Subcutaneous adipose tissue (tissue), 4 donors: ENCODE measurements around the gene TCF4. TPM values are rescaled to one million over a fixed set of nuclear protein-coding genes. Genes with fewer than 3 reads are reported as not detected.

ENCODE experiments used
- CTCF ChIP-seq: fragments of 450-650 bp; IDR thresholded peaks from one replicate; pipeline ENCODE4 v1.5.1; 2016; ENCODE audit warnings: low read depth, mild to moderate bottlenecking, control low read depth, antibody characterized with exemption, moderate library complexity
- total RNA-seq, 4 donors: library from RNA; depleted of rRNA; stranded (reverse); fragments of >200 nt; gene quantifications; one replicate each; pipeline ENCODE4 v1.1.0, GENCODE V29; 2016

The TCF4 gene
- total RNA-seq, 4 donors from 2014 or later: 110 to 250 (median 170) TPM

DNA sequence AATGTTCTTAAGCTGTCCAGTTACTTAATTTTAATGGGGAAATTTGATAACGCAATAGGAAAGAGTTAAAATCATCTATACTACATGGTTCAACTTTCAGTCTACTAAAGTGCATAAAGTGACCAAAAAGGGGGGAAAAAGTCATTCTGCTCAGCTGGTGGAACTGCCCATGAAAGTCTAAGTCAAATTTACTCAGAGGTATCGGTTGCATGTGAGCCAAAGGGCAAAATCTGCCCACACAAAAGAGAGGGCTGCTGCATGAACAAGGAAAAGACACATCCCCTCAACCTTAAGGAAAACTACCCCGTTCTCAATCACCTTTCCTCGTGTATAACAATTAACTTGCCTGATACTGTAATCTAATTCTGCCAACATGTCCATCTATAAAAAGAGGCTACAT lies 126.1 kb downstream of the TCF4 start:
- no peak for TF ChIP-seq CTCF

GRCh38 chr18:55458456-55459203 lies 129.4 kb downstream of the TCF4 start:
- no peak for TF ChIP-seq CTCF

- TF ChIP-seq CTCF: no peak
Observed at GRCh38 chr18:55457028-55457427, 131.0 kb downstream of the TCF4 start.

- TF ChIP-seq CTCF: no peak
Observed at GRCh38 chr18:55455938-55456337, 132.1 kb downstream of the TCF4 start.

- TF ChIP-seq CTCF: no peak
Observed at GRCh38 chr18:55453186-55453585, 134.8 kb downstream of the TCF4 start.

GRCh38 chr18:55452123-55452611 lies 135.8 kb downstream of the TCF4 start:
- TF ChIP-seq CTCF: no peak

DNA sequence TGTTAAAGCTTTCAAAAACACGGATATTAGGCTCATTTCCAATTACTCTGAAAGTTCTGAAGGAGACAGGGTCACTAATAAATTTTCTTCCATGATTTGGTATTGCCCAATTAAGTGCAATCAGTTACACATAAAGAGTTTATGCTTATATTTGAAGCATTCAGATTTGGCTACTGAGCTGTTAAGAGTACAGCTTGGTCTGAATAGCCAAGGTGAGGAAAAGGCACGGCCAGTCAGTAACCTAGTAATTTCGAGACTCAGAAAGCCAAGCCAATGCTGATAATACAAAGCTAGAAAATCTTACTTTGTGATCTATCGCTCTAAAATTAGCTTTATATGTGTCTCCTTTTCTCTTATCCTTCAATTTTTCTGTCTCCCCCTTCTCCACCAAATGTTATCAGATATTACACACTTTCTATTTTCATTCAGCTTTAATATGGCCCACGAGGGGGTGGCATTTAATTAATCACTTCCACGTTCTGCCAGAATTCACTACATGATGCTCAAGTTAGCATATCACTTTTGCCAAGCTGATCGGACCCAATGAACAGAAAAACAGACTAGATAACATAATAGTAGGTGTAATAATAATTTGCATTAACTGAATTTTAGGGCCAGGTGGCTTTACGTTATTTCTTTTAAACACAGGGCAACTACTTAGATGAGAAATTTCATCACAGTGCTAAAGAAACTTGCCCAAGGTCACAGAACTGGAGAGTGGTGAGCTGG lies 138.4 kb downstream of the TCF4 start:
- no peak for TF ChIP-seq CTCF
